Neural cell (in vitro differentiated cells): Measurements from ENCODE around the gene MT3.

Source experiments
- CTCF ChIP-seq: fragments of 450-650 bp; IDR thresholded peaks from 2 replicates; pipeline ENCODE4 v1.5.1; 2014; ENCODE audit warnings: antibody characterized with exemption, mild to moderate bottlenecking, moderate library complexity; ENCODE audit not compliant: poor library complexity, severe bottlenecking
- EP300 ChIP-seq: fragments of 450-650 bp; conservative IDR thresholded peaks from 2 replicates; pipeline ENCODE4 v1.6.1; 2014; ENCODE audit warnings: antibody characterized with exemption, mild to moderate bottlenecking, moderate library complexity; ENCODE audit not compliant: poor library complexity, severe bottlenecking
- EZH2 ChIP-seq: fragments of 200-600, 300-800 bp; shearing (Covaris generic), sonication (generic); IDR thresholded peaks from 2 replicates; pipeline ENCODE4 v1.6.1; 2014; ENCODE audit warnings: antibody characterized with exemption, low read length, borderline replicate concordance, mild to moderate bottlenecking; ENCODE audit not compliant: insufficient read depth, poor library complexity, severe bottlenecking
- MXI1 ChIP-seq: fragments of 450-650 bp; conservative IDR thresholded peaks from 2 replicates; pipeline ENCODE4 v1.6.1; 2014; ENCODE audit warnings: antibody characterized with exemption, mild to moderate bottlenecking; ENCODE audit not compliant: poor library complexity, severe bottlenecking
- RAD21 ChIP-seq: fragments of 450-650 bp; conservative IDR thresholded peaks from 2 replicates; pipeline ENCODE4 v1.6.1; 2014; ENCODE audit warnings: antibody characterized with exemption, mild to moderate bottlenecking, moderate library complexity
- REST ChIP-seq: IDR thresholded peaks from 2 replicates; pipeline ENCODE4 v1.6.1; 2012; ENCODE audit warnings: borderline replicate concordance
- SMC3 ChIP-seq: fragments of 450-650 bp; conservative IDR thresholded peaks from 2 replicates; pipeline ENCODE4 v1.6.1; 2014; ENCODE audit warnings: antibody characterized with exemption, mild to moderate bottlenecking, moderate library complexity; ENCODE audit not compliant: poor library complexity
- TAF1 ChIP-seq: IDR thresholded peaks from 2 replicates; pipeline ENCODE4 v1.6.1; 2012; ENCODE audit warnings: low read depth

- TF ChIP-seq CTCF (no peak), SMC3 (no peak), EZH2 (no peak), TAF1 (no peak), RAD21 (no peak), REST (no peak), MXI1 (no peak), EP300 (no peak)
These were observed 28.9 kb upstream of the MT3 start for GRCh38 chr16:56560447-56560846.
